Measurements from ENCODE around the gene WBP4.
"Not testable (repeated sequence)": the region's sequence is repeated elsewhere in the genome, so short reads cannot be mapped to it uniquely, and the experiment has no call there.

GRCh38 chr13:41131660-41132511 lies 70.6 kb downstream of the WBP4 start:
- TF ChIP-seq, protein P1, sequence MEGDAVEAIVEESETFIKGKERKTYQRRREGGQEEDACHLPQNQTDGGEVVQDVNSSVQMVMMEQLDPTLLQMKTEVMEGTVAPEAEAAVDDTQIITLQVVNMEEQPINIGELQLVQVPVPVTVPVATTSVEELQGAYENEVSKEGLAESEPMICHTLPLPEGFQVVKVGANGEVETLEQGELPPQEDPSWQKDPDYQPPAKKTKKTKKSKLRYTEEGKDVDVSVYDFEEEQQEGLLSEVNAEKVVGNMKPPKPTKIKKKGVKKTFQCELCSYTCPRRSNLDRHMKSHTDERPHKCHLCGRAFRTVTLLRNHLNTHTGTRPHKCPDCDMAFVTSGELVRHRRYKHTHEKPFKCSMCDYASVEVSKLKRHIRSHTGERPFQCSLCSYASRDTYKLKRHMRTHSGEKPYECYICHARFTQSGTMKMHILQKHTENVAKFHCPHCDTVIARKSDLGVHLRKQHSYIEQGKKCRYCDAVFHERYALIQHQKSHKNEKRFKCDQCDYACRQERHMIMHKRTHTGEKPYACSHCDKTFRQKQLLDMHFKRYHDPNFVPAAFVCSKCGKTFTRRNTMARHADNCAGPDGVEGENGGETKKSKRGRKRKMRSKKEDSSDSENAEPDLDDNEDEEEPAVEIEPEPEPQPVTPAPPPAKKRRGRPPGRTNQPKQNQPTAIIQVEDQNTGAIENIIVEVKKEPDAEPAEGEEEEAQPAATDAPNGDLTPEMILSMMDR (IDR thresholded peaks at IDR 0.05; ENCODE audit: insufficient read depth, low read length) = not testable (repeated sequence)
- TF ChIP-seq POLR2AphosphoS5 (IDR thresholded peaks at IDR 0.05; ENCODE audit: low read depth); GABPA (IDR thresholded peaks at IDR 0.05; ENCODE audit: low read depth); SPI1 (IDR thresholded peaks at IDR 0.05; ENCODE audit: borderline replicate concordance, low read depth): not testable (repeated sequence)
- TF ChIP-seq, protein P2, sequence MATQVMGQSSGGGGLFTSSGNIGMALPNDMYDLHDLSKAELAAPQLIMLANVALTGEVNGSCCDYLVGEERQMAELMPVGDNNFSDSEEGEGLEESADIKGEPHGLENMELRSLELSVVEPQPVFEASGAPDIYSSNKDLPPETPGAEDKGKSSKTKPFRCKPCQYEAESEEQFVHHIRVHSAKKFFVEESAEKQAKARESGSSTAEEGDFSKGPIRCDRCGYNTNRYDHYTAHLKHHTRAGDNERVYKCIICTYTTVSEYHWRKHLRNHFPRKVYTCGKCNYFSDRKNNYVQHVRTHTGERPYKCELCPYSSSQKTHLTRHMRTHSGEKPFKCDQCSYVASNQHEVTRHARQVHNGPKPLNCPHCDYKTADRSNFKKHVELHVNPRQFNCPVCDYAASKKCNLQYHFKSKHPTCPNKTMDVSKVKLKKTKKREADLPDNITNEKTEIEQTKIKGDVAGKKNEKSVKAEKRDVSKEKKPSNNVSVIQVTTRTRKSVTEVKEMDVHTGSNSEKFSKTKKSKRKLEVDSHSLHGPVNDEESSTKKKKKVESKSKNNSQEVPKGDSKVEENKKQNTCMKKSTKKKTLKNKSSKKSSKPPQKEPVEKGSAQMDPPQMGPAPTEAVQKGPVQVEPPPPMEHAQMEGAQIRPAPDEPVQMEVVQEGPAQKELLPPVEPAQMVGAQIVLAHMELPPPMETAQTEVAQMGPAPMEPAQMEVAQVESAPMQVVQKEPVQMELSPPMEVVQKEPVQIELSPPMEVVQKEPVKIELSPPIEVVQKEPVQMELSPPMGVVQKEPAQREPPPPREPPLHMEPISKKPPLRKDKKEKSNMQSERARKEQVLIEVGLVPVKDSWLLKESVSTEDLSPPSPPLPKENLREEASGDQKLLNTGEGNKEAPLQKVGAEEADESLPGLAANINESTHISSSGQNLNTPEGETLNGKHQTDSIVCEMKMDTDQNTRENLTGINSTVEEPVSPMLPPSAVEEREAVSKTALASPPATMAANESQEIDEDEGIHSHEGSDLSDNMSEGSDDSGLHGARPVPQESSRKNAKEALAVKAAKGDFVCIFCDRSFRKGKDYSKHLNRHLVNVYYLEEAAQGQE (IDR thresholded peaks at IDR 0.05; ENCODE audit: insufficient replicate concordance, low read depth) = not testable (repeated sequence)
